ENCODE data around the gene BORCS8. TPM values are rescaled to one million over a fixed set of nuclear protein-coding genes. Genes with fewer than 3 reads are reported as not detected.

BORCS8 gene
- total RNA-seq, 1 donor from 2014 or later, result 33.9 TPM

- TF ChIP-seq CTCF (IDR thresholded peaks at IDR 0.05; ENCODE audit: unreplicated experiment), result no peak
- H3K4me3 Mint-ChIP-seq (ENCODE audit: low read depth), result peak within 1 kb of the TSS; percentile 59
- H3K4me1 Mint-ChIP-seq (ENCODE audit: low read depth), result peaks cover 4% of the 10 kb centered on the region
- H3K27me3 Mint-ChIP-seq, result peaks cover 29% of the 10 kb centered on the region
- no peaks in the 10 kb centered on the region for H3K9me3 Mint-ChIP-seq (ENCODE audit: low read depth)
- no peak within 1 kb of the TSS for H3K27ac Mint-ChIP-seq
- DNase-seq (ENCODE audit: low spot score, unreplicated experiment), result peak; percentile 77
- H3K36me3 Mint-ChIP-seq (ENCODE audit: insufficient read depth), result no peaks in the 10 kb centered on the region
Observed at GRCh38 chr19:19170053-19170872, 21.7 kb downstream of the BORCS8 start, which contains the start of gene MEF2B. Gene MEF2B (minus strand): TSS chr19:19170263. CDS start chr19:19150735, 19,528 bp downstream.

- Mint-ChIP-seq H3K36me3 (ENCODE audit: insufficient read depth) (no peaks in the 10 kb centered on the region), H3K27me3 (peaks cover 29% of the 10 kb centered on the region), H3K9me3 (ENCODE audit: low read depth) (no peaks in the 10 kb centered on the region), H3K4me1 (ENCODE audit: low read depth) (peaks cover 4% of the 10 kb centered on the region), H3K4me3 (ENCODE audit: low read depth) (peak overlapping the region; percentile 59), H3K27ac (no peak overlapping the region)
- no peak for TF ChIP-seq CTCF (IDR thresholded peaks at IDR 0.05; ENCODE audit: unreplicated experiment)
- no peak for DNase-seq (ENCODE audit: low spot score, unreplicated experiment)
Observed at GRCh38 chr19:19169236-19170052, 22.5 kb downstream of the BORCS8 start.

GRCh38 chr19:19167612-19168011 is 24.3 kb downstream of the BORCS8 start:
- H3K27me3 Mint-ChIP-seq, result peaks cover 29% of the 10 kb centered on the region
- no peak for TF ChIP-seq CTCF (IDR thresholded peaks at IDR 0.05; ENCODE audit: unreplicated experiment)

GRCh38 chr19:19165396-19165795 is 26.6 kb downstream of the BORCS8 start:
- TF ChIP-seq CTCF (IDR thresholded peaks at IDR 0.05; ENCODE audit: unreplicated experiment), result no peak
- DNase-seq (ENCODE audit: low spot score, unreplicated experiment), result no peak
- Mint-ChIP-seq H3K9me3 (ENCODE audit: low read depth) (peaks cover 3% of the 10 kb centered on the region), H3K4me3 (ENCODE audit: low read depth) (no peak overlapping the region), H3K4me1 (ENCODE audit: low read depth) (peaks cover 4% of the 10 kb centered on the region), H3K27me3 (peaks cover 19% of the 10 kb centered on the region), H3K36me3 (ENCODE audit: insufficient read depth) (peaks cover 3% of the 10 kb centered on the region), H3K27ac (no peak overlapping the region)

More at GRCh38 chr19:19167612-19168011, 24.3 kb downstream of the BORCS8 start:
- Mint-ChIP-seq H3K27ac (no peak overlapping the region), H3K36me3 (ENCODE audit: insufficient read depth) (no peaks in the 10 kb centered on the region), H3K9me3 (ENCODE audit: low read depth) (no peaks in the 10 kb centered on the region), H3K4me3 (ENCODE audit: low read depth) (no peak overlapping the region), H3K4me1 (ENCODE audit: low read depth) (peaks cover 4% of the 10 kb centered on the region)
- no peak for DNase-seq (ENCODE audit: low spot score, unreplicated experiment)

GRCh38 chr19:19162495-19162894 is 29.5 kb downstream of the BORCS8 start:
- H3K27me3 Mint-ChIP-seq, result peaks cover 4% of the 10 kb centered on the region
- H3K36me3 Mint-ChIP-seq (ENCODE audit: insufficient read depth), result peaks cover 3% of the 10 kb centered on the region
- peaks cover 3% of the 10 kb centered on the region for H3K9me3 Mint-ChIP-seq (ENCODE audit: low read depth)
- no peaks in the 10 kb centered on the region for H3K4me1 Mint-ChIP-seq (ENCODE audit: low read depth)
- TF ChIP-seq CTCF (IDR thresholded peaks at IDR 0.05; ENCODE audit: unreplicated experiment), result no peak
- no peak overlapping the region for H3K27ac Mint-ChIP-seq
- no peak for DNase-seq (ENCODE audit: low spot score, unreplicated experiment)
- H3K4me3 Mint-ChIP-seq (ENCODE audit: low read depth), result no peak overlapping the region

Data from progenitor cell of endocrine pancreas (in vitro differentiated cells).